PFSK-1 (cell line): Measurements from ENCODE around the gene ACER2.

Experiments used
- POLR2AphosphoS5 ChIP-seq: IDR thresholded peaks from 2 replicates; pipeline ENCODE4 v1.6.1; 2012; ENCODE audit warnings: low read depth, mild to moderate bottlenecking, control low read depth, low read length, moderate library complexity
- REST ChIP-seq, 2 experiments: IDR thresholded peaks; 2 replicates each; pipeline versions ENCODE4 v1.6.1 to v1.8.0; 2011 to 2012; ENCODE audit warnings: low read depth in 2 of 2, low read length in 2 of 2, control low read depth in 1 of 2, inconsistent platforms in 1 of 2, mild to moderate bottlenecking in 1 of 2, moderate library complexity in 1 of 2; ENCODE audit not compliant: insufficient read depth in 1 of 2
- SIN3A ChIP-seq: IDR thresholded peaks from 2 replicates; pipeline ENCODE4 v1.6.1; 2012; ENCODE audit warnings: mild to moderate bottlenecking, low read length, moderate library complexity, borderline replicate concordance; ENCODE audit not compliant: insufficient read depth
- TAF1 ChIP-seq: IDR thresholded peaks from 2 replicates; pipeline ENCODE4 v1.6.1; 2012; ENCODE audit warnings: low read length, control low read depth, borderline replicate concordance; ENCODE audit not compliant: insufficient read depth

DNA sequence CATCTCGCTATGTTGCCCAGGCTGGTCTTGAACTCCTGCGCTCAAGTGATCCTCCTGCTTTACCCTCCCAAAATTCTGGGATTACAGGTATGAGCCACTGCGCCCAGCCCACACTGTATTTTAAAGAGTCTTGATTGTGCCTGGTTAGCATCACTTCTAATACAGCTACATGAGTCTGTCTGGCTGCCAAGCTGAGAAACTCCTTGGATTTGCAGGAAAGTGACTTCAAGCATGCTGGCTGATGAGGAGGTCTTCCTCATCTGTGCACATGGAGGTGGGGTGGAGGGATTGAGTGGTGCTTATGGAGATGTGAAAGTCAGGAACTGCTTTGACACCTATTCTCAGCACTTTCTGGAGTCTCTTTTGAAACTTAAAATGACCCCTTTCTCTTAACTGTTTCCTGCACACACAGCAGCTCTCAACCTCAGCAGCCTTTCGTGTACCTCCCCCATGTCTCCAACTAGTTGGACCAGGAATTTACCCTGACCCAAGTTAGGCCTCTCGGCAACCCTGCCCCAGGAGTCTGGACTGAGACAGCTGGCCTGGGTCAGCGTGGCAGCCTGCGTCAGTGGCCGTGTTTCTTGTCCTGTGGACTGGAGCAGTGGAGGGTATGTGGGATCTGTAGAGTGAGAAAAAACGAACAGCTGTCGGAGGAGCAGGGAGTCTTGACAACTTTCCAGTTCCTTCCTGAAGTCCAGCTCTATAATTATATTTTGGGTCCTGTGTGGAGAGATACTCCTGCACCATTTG is 72.5 kb downstream of the ACER2 start:
- no peak for TF ChIP-seq POLR2AphosphoS5
- no peak for TF ChIP-seq REST (IDR thresholded peaks at IDR 0.05; ENCODE audit: insufficient read depth in 1 of 2, low read depth in 2 of 2, low read length in 2 of 2)
- TF ChIP-seq TAF1 = no peak
- TF ChIP-seq SIN3A = no peak
